Measurements from ENCODE around the gene DSTN.

DSTN gene

GRCh38 chr20:17555106-17555505 lies 14.8 kb upstream of the DSTN start:
- no peak for DNase-seq

DNA sequence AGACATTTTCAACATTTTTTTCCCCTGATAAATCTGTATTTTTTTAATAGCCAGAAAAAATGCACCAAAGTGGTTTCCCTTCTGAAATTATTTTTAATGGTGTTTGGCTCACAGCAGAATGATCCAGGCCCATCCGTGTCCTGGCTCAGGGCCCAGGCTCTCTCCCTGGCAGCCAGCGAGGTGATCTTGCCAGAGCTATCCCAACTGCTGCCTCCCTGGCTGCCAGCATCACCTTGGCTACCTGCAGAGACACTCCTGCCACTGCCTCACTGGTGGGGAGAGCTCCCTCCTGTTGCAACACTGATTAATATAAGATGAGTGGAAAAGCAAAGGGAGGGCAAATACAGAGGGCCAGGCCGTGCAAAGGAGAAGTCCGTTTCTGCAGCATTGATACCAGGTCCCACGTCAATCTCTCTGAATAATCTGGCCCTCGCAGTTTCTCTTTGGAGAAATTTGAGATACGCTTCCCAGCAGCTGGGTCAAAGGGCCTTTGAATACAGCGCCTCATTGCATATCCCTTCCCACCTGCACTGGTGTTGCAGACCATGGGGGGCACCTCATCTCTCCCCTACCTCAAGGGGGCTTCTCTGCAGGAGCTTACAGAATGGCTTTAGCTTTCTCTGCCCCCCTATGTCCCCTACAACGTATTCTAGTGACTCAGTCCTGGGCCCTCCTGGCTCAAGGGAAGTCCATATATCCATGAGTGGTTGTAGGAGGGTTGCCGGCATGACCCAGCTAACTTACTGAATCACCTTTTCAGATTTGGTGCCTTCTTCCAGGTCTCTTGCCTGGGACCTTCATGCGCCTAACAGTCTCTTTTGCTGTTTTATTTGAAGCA lies 12.8 kb upstream of the DSTN start:
- no peak for DNase-seq

DNA sequence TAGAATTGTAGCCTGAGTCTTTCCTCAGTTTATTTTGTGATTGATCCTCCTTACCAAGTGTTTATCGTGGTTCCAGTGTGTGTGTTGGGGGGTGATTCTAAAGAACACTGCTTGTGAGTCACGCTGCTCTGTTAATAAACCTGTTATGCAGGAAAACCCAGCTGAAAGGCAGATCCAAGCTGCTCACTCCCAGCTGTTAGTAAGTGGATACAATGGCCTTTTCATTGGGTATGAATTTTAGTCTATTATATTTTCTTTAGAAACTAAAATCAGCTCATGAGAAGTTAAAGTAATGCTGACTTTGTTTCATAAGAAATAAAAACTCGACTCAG lies 12.2 kb upstream of the DSTN start:
- no peak for DNase-seq

DNA sequence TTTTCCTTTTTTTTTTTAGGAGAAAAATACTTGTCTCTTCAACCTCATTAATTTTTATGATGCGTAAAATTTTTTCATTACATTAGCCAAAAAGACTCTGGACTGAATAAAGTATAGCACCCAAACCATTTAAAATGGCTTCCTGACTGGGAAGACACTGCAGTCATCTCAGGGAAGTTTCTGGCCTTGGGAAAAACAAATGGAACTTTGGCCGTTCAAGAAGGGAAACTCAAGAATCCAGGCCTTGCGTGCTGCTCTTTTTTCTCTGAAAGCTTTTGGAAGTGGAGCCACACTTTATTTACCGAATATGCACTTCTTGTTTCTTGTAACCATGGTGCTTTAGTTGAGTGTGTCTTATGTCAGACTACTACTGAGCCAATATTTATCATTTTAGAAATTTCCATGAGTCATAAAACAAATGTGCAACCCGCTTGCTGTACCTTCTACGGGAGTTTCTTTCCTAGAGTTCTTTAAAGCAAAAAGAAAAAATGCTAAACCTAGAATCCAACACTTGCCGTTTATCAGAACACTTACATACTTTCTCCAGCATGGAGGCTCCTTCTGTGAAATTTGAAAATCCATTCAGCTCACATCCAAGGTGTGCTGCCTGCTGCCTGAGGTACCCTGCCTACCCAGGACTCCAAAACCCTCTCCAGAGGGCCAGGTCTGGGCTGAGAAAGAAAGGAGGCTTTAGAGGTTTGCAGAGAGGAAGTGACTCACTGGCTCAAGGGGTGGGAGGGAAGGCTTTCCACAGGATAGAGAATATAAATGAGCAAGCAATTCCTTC lies 11.5 kb upstream of the DSTN start:
- no peak for DNase-seq

- no peak for DNase-seq
Observed at GRCh38 chr20:17558941-17559304, 11.0 kb upstream of the DSTN start.

GRCh38 chr20:17559338-17559737 lies 10.5 kb upstream of the DSTN start:
- DNase-seq, result no peak

DNA sequence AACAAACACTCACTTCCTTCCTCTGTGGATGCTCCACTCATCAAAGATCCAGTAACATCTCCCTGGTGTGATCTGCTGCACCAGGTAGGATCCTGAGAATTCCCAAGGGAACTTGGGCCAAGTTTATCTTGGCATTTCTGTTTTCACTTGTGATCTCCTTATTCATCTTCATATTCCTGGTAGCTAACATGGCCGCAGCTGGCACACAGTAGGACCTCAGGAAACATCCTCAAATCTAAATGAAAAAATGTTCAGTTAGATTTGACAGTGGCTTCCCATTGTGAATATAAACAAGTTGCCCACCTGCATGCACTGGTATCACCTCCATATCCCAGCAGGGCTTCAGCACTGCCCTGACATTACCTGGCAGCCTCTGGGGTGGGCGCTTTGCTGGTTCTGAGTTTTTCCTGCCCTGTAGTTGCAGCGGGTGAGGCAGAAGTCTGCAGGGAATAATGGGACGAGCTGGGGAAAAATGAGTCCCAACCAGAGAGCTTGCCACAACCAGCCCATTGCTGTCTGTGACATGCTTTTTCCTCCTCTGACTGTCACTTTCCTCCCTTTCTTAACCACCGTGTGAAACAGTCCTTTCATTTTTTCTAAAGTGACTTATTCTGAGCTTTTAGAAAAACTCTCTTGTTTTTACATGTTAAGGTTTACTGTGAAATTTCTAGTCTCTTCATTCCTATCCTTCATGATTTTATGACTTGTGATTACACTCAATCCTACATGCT lies 9.4 kb upstream of the DSTN start:
- DNase-seq, result no peak

DNA sequence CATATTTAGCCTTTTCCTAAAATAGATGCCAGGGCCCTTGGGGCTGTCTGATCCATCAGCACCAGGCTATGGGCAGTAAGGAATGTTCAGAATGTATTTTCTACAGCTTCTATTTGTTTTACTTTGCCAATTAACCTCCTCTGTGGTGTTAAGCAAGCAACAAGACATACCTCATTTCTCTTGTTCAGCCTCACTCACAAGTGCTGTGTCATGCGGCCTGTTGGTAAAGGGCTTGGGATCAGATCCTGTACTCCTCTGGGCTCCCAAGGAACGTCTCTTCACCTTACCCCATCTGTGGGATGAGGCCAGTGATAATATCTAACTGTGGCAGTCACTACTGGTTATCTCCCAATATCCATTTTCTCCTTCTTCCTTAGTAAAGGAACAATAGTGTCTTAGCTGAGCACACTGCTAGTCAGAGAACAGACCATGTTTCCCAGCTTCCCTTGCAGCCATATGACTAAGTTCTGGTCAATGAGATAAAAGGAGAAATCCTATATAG lies 7.0 kb upstream of the DSTN start:
- DNase-seq, result no peak

DNA sequence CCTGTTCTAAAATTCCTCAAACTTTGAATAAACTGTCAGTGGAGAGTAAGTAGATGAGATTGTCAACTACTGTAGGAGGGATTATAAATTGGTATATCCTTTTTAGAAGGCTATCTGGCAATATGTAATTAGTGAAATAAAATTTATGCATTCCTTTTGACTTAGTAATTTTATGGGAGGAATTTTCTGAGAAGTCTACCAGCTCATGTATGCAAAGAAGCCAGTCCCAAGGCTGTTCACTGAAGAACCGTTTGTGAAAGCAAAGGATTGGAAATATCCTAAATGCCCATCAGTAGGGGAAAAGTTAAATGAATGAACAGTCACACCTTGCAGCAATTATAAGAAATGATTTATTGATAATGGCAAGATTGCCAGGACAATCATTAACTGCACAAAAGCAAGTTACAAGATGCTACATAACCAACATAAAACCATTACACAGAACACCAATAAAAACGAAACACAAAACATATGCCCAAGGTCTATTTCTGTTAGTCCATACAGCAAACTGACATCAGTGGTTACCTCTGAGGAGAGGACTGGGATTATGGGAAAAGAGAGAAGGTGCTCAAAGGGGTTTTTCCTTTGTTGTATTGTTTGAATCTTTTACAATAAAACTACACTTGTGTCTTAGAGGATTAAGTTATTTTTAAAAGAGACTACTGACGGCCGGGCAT lies 4.6 kb upstream of the DSTN start:
- DNase-seq, result no peak

DNA sequence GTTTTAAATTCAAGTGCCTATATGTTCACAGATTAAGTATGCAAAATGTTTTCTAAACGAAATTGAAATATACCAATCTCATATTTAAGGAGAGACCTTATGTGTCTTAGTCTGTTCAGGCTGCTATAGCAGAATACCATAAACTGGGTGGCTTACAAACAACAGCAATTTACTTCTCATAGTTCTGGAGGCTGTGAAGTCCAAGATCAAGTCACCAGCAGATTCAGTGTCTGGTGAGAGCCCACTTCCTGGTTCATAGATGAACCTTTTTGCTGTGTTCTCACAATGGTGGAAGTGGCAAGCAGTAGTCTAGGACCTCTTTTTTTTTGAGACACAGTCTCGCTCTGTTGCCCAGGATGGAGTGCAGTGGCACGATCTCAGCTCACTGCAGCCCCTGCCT lies 3.5 kb upstream of the DSTN start:
- no peak for DNase-seq

DNA sequence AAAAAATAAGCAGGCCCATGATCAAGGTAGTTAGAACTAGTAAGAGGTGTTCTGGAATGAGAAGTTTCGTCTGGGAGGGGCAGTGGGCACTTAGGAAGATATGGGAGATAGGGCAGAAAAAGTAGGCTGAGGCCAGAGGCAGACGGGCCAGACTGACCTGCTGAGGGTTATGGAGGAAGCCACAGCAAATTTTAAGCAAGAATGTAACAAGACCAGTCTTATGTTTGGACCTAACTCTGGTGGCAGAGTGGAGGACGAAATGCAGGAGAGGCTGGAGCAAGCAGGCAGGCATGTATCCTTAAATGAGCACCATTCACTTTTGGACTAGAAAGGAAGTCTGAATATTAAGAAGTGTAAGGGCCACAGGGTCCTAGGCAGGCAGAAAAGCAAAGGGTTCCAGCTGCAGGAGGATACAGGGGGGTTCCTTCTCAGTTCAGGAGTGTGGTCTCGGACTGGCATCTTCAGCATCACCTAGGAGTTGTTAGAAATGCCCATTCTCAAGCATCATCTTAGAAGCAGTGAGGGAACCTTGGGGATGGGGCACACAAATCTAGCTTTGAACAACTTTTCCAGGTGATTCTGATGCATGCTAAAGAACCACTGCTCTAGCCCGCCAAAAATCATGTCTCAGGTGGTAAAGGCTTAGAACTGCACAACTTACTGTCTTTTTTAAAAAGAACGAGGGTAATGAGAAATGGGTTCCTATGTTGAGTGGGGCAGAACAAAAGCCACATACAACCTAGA lies 1.7 kb upstream of the DSTN start:
- DNase-seq, result no peak

DNA sequence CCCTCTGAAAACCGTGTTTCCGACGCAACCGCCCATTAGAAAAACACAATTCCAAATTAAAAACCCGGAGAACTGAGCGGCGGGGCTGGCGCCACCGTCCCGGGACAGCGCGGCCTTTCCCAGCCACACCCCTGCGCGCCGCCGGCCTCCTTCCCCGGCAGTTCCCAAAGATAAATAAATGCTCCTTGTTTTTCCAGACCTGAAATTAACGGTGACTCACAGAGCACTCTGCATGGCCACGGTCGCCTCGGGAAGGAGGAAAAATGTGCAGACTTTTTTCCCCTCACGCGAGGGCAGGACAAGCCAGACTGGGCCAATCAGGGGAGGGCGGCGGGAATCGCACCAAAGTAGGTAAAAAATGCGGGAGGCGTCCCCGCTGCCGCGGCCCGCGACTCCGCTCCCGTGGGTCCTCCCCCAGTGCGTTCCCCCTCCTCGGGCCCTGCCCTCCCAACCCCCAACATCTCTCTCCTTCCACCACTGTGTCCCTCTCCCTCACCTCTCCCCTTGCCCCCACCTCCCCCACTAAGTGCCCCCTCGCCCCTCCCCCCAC lies 828 bp upstream of the DSTN start:
- peak; percentile 16 for DNase-seq

GRCh38 chr20:17570347-17571152 lies 675 bp downstream of the DSTN start:
- peak; percentile 32 for DNase-seq

GRCh38 chr20:17571153-17571527 lies 1.3 kb downstream of the DSTN start:
- no peak for DNase-seq

DNA sequence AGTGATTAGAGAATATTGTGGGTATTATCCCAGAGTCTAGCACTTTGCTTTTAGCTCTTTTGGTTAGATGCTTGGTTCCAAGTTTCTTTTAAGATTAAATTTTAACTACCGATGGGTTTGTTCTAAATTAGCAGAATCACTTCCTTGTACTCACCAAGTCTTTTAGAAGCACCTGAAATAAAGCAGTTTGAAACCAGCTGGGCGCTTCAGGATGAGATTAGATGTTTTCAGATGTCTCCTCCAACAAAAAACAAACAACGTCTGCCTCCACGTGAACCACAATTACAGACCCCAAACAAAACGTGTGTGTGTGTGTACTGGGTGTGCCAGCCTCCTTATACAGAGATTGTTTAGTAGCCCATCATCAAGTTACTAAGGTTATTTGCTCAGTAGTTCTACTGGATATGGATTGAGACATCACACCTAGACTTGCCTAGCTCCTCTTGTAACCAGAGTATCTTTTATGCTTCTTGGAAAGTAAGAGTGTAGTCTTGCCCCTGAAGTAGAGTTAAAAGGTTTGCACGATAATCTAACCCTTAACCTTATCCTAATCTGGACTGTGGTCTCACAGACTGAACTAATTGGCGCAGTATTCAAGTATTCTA lies 2.3 kb downstream of the DSTN start:
- DNase-seq, result no peak

DNA sequence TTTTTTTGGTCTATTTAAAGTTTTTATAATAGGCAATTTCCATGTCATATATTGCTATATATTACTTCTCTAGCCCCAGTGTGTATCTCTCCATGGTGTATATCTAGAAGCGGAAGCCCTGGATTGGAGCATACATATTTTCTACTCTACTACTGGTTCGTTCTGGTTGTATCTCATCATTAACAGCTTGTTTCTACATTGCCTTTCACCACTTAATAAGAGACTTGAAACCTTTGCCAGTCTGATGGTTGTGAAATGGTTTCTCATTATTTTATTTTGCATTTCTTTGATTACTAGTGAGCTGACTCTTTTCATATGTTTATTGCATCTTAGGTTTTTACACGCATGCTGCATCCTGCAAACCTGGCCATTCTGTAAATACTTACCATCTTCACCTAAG lies 3.6 kb downstream of the DSTN start:
- DNase-seq, result no peak

DNA sequence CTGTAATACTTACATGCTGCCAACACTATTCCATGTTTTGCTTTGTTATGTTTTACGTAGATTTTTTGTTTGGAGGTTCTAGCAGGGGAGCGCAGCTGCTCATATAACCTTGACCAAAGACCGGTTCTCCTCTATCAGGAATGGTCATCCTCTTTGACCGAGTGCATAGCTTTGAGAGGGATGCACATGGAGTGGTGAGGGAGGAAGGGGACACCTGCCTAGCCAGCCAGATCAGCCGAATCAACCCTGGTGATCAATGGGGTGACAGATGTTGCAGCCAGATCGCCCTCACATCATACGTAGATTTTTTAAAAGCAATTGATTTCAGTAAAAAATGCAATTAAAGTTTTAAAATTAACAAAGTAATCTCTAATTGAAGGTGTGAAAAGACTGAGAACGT lies 6.3 kb downstream of the DSTN start:
- no peak for DNase-seq

GRCh38 chr20:17579369-17580039 lies 9.6 kb downstream of the DSTN start:
- DNase-seq, result no peak

DNA sequence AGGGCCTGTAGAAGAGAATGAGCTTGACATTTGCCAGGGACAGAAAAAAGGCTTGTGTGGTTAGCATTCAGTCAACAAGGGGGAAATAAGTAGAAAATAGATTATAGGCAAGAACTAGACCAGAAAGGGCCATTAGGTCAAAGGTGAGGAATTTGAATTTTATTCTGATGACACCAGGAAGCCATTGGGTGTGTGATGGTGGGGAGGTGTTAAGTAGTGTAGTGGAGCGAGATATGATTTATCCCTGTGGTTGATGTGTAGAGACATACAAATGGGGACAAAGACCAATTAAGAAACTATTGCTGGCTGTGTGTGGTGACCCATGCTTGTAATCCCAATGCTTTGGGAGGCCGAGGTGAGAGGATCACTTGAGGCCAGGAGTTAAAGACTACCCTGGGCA lies 11.0 kb downstream of the DSTN start:
- no peak for DNase-seq

DNA sequence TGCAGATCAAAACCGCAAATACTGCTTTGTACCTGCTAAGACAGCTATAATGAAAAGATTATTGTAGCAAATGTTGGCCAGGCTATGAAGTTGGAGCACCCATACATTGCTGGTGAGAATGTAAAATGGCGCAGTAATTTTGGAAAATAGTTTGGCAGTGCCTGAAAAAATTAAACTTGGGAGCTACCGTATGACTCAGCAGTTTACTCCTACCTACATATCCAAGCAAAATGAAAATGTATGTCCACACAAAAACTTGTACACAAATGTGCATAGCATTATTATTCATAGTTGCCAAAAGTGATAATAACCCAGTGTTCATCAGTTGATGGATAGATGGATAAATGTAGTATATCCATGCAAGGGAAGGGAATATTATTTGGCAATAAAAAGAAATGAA lies 13.3 kb downstream of the DSTN start:
- DNase-seq, result no peak

Data from activated naive CD4-positive, alpha-beta T cell treated with anti-CD3 and anti-CD28 coated beads, Interleukin-2, amount 50 U/mL, for 16 hours (primary cell).